Transverse colon (tissue), 4 donors: Measurements from ENCODE around the gene ZCCHC13. TPM values are rescaled to one million over a fixed set of nuclear protein-coding genes. Genes with fewer than 3 reads are reported as not detected.
"Not testable (repeated sequence)": the region's sequence is repeated elsewhere in the genome, so short reads cannot be mapped to it uniquely, and the experiment has no call there.

Source experiments
- DNase-seq: peaks from one replicate; pipeline ENCODE4 v3.0.0-alpha.2; 2019
- H3K27ac ChIP-seq, 4 donors: fragments of 200-600 bp; sonication (generic); 2 replicates each; pipeline ENCODE4 v1.5.1; 2016 to 2018; ENCODE audit warnings: inconsistent platforms in 4 of 4
- H3K27me3 ChIP-seq: fragments of 200-600 bp; sonication (generic); 2 replicates; pipeline ENCODE4 v1.5.1; 2017; ENCODE audit warnings: inconsistent platforms
- H3K36me3 ChIP-seq, 4 donors: fragments of 200-600 bp; sonication (generic); 2 replicates each; pipeline ENCODE4 v1.5.1; 2017 to 2019; ENCODE audit warnings: inconsistent platforms in 4 of 4
- H3K4me1 ChIP-seq, 4 donors: fragments of 200-600 bp; sonication (generic); 2 replicates each; pipeline ENCODE4 v1.5.1; 2017 to 2020; ENCODE audit warnings: inconsistent platforms in 4 of 4
- H3K4me3 ChIP-seq, 4 donors: fragments of 200-600 bp; sonication (generic); 1 replicate in 1 of 4; 2 replicates in 3 of 4; pipeline versions ENCODE4 v1.5.1 to v1.6.1; 2017 to 2019; ENCODE audit warnings: inconsistent platforms in 4 of 4
- H3K9me3 ChIP-seq, 2 donors: fragments of 200-600 bp; sonication (generic); 2 replicates each; pipeline ENCODE4 v1.5.1; 2017 to 2019; ENCODE audit warnings: inconsistent platforms in 2 of 2
- EP300 ChIP-seq: sonication (generic); formaldehyde crosslinking; IDR thresholded peaks from one replicate; pipeline ENCODE4 v1.6.1; 2017; ENCODE audit warnings: antibody characterized with exemption, low read depth
- POLR2A ChIP-seq: fragments of 450-650 bp; IDR thresholded peaks from one replicate; pipeline ENCODE4 v1.6.1; 2016; ENCODE audit warnings: antibody characterized with exemption, mild to moderate bottlenecking, moderate library complexity
- POLR2AphosphoS5 ChIP-seq, 3 donors: sonication (generic); formaldehyde crosslinking; IDR thresholded peaks; one replicate each; pipeline ENCODE4 v1.6.1; 2016; ENCODE audit warnings: antibody characterized with exemption in 3 of 3
- WGBS, 2 donors: methylation state at CpG; one replicate each; pipeline ENCODE4 v1.1.5; 2018; ENCODE audit warnings: low coverage in 1 of 2; 5-methylcytosine and 5-hydroxymethylcytosine counted together
- in situ Hi-C, 4 donors: fragments of 200-750 bp; cut with MboI; loops; one replicate each; pipeline versions ENCODE4 v1.15.0 to v1.15.1; 2017; ENCODE audit warnings: low sequenced_read_pairs in 3 of 4, low pct_ligation_motif_present in 1 of 4, low pct_unique_long_range_greater_than_20kb in 1 of 4
- intact Hi-C: fragments of 100-400 bp; cut with DNase I; formaldehyde crosslinking; loops from one replicate; pipeline ENCODE4 v1.15.1; 2023; ENCODE audit warnings: low total_unique reads
- total RNA-seq, 4 donors: library from RNA; depleted of rRNA; stranded (reverse); fragments of >200 nt; gene quantifications; one replicate each; pipeline ENCODE4 v1.1.0, GENCODE V29; 2016
- TF ChIP-seq, protein P1 (sequence below), 5 experiments: fragments of 200-600 bp in 3 of 5; fragments of 450-650 bp in 2 of 5; sonication (generic) in 3 of 5; IDR thresholded peaks; 1 replicate in 2 of 5; 2 replicates in 3 of 5; pipeline ENCODE4 v1.5.1; 2016 to 2017; ENCODE audit warnings: antibody characterized with exemption in 5 of 5, inconsistent platforms in 3 of 5, mild to moderate bottlenecking in 2 of 5, moderate library complexity in 1 of 5

ZCCHC13 gene
- not detected for total RNA-seq

DNA sequence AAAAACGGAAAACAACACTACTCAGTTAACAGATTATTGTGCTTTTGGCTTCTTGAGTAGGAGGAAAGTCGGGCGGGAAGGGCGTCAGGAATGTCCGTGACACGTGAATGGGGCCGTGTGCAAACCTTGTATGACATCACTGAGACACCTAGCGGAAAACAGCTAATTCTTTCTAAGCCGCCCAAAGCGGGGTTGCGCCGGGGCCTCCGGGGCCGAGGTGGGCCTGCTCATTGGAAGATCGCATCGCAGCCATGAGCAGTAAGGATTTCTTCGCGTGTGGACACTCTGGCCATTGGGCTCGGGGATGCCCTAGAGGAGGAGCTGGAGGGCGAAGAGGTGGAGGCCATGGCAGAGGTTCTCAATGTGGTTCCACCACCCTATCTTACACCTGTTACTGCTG is at the start of gene ZCCHC13:
TSS of gene ZCCHC13 (plus strand) at position 165 of the 400 bp plus-strand sequence. CDS start at position 252, 87 bp downstream.
- no peak within 1 kb of the TSS for H3K4me3 ChIP-seq
- no peak for DNase-seq
- no peak within 1 kb of the TSS for H3K27ac ChIP-seq
- no peaks in the 10 kb centered on the region for H3K4me1 ChIP-seq
- H3K27me3 ChIP-seq: no peaks in the 10 kb centered on the region
- no peaks in the 10 kb centered on the region for H3K9me3 ChIP-seq
- TF ChIP-seq, protein P1, sequence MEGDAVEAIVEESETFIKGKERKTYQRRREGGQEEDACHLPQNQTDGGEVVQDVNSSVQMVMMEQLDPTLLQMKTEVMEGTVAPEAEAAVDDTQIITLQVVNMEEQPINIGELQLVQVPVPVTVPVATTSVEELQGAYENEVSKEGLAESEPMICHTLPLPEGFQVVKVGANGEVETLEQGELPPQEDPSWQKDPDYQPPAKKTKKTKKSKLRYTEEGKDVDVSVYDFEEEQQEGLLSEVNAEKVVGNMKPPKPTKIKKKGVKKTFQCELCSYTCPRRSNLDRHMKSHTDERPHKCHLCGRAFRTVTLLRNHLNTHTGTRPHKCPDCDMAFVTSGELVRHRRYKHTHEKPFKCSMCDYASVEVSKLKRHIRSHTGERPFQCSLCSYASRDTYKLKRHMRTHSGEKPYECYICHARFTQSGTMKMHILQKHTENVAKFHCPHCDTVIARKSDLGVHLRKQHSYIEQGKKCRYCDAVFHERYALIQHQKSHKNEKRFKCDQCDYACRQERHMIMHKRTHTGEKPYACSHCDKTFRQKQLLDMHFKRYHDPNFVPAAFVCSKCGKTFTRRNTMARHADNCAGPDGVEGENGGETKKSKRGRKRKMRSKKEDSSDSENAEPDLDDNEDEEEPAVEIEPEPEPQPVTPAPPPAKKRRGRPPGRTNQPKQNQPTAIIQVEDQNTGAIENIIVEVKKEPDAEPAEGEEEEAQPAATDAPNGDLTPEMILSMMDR (IDR thresholded peaks at IDR 0.05): no peak
- no peak for TF ChIP-seq POLR2A
- TF ChIP-seq POLR2AphosphoS5 (IDR thresholded peaks at IDR 0.05): no peak
- no peak for TF ChIP-seq EP300
- in situ Hi-C loops: no loop called here
- intact Hi-C loops: no loop called here
- no peaks in the 10 kb centered on the region for H3K36me3 ChIP-seq
- 87 to 100% methylated on average over 1 to 20 of the region's 20 CpGs for WGBS, 2 donors

DNA sequence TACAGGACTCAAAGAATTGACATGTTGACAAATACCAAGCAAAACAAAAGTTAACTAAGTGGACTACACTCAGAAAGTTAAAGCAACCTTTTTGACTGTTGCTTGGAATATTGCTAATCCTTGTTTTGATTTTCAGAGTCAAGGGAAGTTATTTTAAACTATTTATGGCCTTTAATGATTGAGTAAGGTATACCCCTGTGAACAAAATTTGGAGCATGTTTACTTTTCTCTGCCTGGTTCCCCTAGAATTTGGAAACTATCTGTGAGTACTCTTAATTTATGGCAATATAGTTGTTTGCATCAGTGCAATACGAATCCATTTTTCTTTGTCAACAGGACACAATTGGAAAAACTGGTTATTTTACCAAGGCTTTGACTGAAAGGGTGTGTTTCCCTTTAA is 45.9 kb upstream of the ZCCHC13 start:
- H3K27me3 ChIP-seq, H3K9me3 ChIP-seq, DNase-seq, H3K27ac ChIP-seq, H3K4me3 ChIP-seq, H3K4me1 ChIP-seq, in situ Hi-C loops, H3K36me3 ChIP-seq, intact Hi-C loops: not testable (repeated sequence)
- 81% methylated on average over 1 of the region's 1 CpG; no CpG with 5 or more reads in 1 of the 2 donors for WGBS, 2 donors

DNA sequence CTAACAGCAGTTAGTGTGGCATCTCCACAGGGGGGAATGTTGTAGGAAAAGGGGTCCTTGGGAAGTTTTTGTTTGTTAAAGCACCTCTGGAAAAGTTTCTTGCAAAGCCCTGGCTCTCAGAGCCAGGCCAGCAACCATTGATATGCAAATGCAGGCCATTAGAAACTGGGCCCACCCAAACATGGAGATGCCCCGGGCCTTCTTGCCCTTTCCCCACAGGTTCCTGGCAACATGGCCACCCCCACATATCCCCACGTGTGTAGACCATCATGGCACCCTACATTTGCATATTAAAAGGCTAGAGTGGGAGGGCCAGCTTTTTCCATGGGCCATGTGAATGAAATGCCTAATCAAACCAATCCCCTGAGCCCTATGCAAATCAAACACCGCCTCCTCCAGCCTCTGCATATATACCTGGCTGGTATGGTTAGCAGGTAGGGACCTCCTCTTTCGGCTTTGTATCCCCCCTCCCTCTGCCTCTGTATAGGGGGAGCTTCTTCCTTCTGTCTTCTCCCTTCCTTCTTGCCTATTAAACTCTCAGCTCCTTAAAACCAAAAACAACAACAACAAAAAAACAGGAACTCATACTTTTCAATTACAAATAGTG is 44.0 kb upstream of the ZCCHC13 start:
- Histone ChIP-seq H3K36me3 (no peaks in the 10 kb centered on the region), H3K4me3 (no peak overlapping the region), H3K9me3 (no peaks in the 10 kb centered on the region), H3K4me1 (no peaks in the 10 kb centered on the region), H3K27me3 (no peaks in the 10 kb centered on the region), H3K27ac (no peak overlapping the region)
- in situ Hi-C loops (no loop called here), intact Hi-C loops (no loop called here)
- no peak for DNase-seq
- 55% methylated on average over 4 of the region's 4 CpGs; no CpG with 5 or more reads in 1 of the 2 donors for WGBS, 2 donors
- TF ChIP-seq, protein P1 (IDR thresholded peaks at IDR 0.05): no peak
- no peak for TF ChIP-seq POLR2A

DNA sequence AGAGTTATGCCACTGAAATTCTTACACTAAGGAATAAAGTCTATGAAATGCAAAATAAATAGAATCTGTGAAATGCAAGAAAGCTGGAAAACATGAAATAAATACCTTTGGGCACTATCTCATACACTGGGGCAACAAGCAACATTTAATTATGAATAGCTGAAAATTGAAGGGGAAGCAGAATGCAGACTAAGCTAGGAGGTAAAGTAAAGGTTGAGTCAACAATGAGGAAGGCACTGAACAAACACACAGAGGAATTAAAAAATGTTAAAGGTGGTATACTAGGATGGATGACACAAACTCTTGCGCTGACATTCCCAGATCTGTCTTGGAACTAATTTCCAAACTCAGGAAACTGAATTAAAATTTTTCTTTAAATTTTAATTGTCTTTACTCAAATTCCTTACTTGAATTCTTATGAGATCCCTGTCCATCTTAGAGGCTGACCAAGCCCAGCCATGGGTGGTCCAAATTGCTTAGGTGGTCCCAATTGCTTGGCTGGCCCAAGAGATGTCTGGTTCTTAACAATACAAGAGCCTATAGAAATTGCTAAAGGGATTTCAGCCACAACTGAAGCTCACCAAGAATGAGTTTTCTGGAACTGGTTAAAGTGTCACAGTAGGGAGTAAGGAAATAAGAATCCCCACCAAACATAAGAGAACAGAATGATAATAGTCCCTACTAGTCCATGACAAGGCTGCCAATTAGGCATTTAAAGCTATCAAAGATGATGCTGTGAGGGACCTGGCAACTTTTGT is 41.3 kb upstream of the ZCCHC13 start:
- no peaks in the 10 kb centered on the region for H3K36me3 ChIP-seq
- H3K4me3 ChIP-seq: no peak overlapping the region
- no peak for DNase-seq
- in situ Hi-C loops: no loop called here
- no peaks in the 10 kb centered on the region for H3K27me3 ChIP-seq
- no peak for TF ChIP-seq POLR2A
- no peak for TF ChIP-seq EP300
- TF ChIP-seq, protein P1 (IDR thresholded peaks at IDR 0.05): no peak
- no peak for TF ChIP-seq POLR2AphosphoS5 (IDR thresholded peaks at IDR 0.05)
- H3K27ac ChIP-seq: no peak overlapping the region
- intact Hi-C loops: no loop called here
- 85% methylated on average over 1 of the region's 1 CpG; no CpG with 5 or more reads in 1 of the 2 donors for WGBS, 2 donors
- H3K4me1 ChIP-seq: no peaks in the 10 kb centered on the region
- H3K9me3 ChIP-seq: no peaks in the 10 kb centered on the region
